Mesendoderm (in vitro differentiated cells): ENCODE results near the gene ACER1.

ENCODE experiments used
- DNase-seq: peaks from one replicate; pipeline ENCODE4 v3.0.0; 2013
- H2AK5ac ChIP-seq: 2 replicates; pipeline ENCODE4 v1.6.1; 2013; ENCODE audit warnings: low read length, inconsistent platforms
- H2BK120ac ChIP-seq: 2 replicates; pipeline ENCODE4 v1.6.1; 2013; ENCODE audit warnings: low read depth, mild to moderate bottlenecking, low read length, moderate library complexity, mixed read lengths
- H2BK15ac ChIP-seq: replicated peaks from 2 replicates; pipeline ENCODE4 v1.6.1; 2013; ENCODE audit warnings: low read depth, mild to moderate bottlenecking, moderate library complexity
- H2BK5ac ChIP-seq: 2 replicates; pipeline ENCODE4 v1.6.1; 2013; ENCODE audit warnings: low read length, inconsistent platforms
- H3K18ac ChIP-seq: 2 replicates; pipeline ENCODE4 v1.6.1; 2013; ENCODE audit warnings: mild to moderate bottlenecking, low read length, mixed read lengths
- H3K23ac ChIP-seq: one replicate; pipeline ENCODE4 v1.6.1; 2013; ENCODE audit warnings: low read length
- H3K27ac ChIP-seq: 2 replicates; pipeline ENCODE4 v1.5.1; 2013; ENCODE audit warnings: low read depth, mild to moderate bottlenecking, inconsistent platforms, low read length, moderate library complexity
- H3K27me3 ChIP-seq: 2 replicates; pipeline ENCODE4 v1.6.1; 2013; ENCODE audit warnings: low read length, control low read depth, mild to moderate bottlenecking, inconsistent platforms; ENCODE audit not compliant: insufficient read depth, poor library complexity
- H3K36me3 ChIP-seq: 2 replicates; pipeline ENCODE4 v1.6.1; 2013; ENCODE audit warnings: low read length, inconsistent platforms; ENCODE audit not compliant: control insufficient read depth, insufficient read depth
- H3K4ac ChIP-seq: one replicate; pipeline ENCODE4 v1.6.1; 2013; ENCODE audit warnings: low read depth, mild to moderate bottlenecking, low read length, moderate library complexity
- H3K4me1 ChIP-seq: 2 replicates; pipeline ENCODE4 v1.6.1; 2013; ENCODE audit warnings: low read depth, low read length, inconsistent platforms; ENCODE audit not compliant: control insufficient read depth
- H3K4me2 ChIP-seq: 2 replicates; pipeline ENCODE4 v1.6.1; 2013; ENCODE audit warnings: low read length
- H3K4me3 ChIP-seq: 2 replicates; pipeline ENCODE4 v1.5.1; 2013; ENCODE audit warnings: mild to moderate bottlenecking, low read length
- H3K56ac ChIP-seq: one replicate; pipeline ENCODE4 v1.6.1; 2013; ENCODE audit warnings: low read length
- H3K79me1 ChIP-seq: 2 replicates; pipeline ENCODE4 v1.6.1; 2013; ENCODE audit warnings: low read length, inconsistent platforms
- H3K79me2 ChIP-seq: 2 replicates; pipeline ENCODE4 v1.6.1; 2013; ENCODE audit warnings: mild to moderate bottlenecking, low read length; ENCODE audit not compliant: control insufficient read depth, insufficient read depth
- H3K9ac ChIP-seq: 2 replicates; pipeline ENCODE4 v1.6.1; 2013; ENCODE audit warnings: low read length, inconsistent platforms
- H4K5ac ChIP-seq: one replicate; pipeline ENCODE4 v1.6.1; 2013; ENCODE audit warnings: low read length
- H4K8ac ChIP-seq: one replicate; pipeline ENCODE4 v1.6.1; 2013; ENCODE audit warnings: low read depth, mild to moderate bottlenecking, control low read depth, low read length, moderate library complexity
- WGBS: extraction: QIAGEN DNeasy Blood & Tissue Kit; methylation state at CpG from one replicate; pipeline ENCODE4 v1.1.7; 2013; ENCODE audit warnings: low lambda C conversion rate, missing lambda C conversion rate; ENCODE audit not compliant: insufficient coverage; ENCODE audit errors: extremely low coverage; 5-methylcytosine and 5-hydroxymethylcytosine counted together

The ACER1 gene

DNA sequence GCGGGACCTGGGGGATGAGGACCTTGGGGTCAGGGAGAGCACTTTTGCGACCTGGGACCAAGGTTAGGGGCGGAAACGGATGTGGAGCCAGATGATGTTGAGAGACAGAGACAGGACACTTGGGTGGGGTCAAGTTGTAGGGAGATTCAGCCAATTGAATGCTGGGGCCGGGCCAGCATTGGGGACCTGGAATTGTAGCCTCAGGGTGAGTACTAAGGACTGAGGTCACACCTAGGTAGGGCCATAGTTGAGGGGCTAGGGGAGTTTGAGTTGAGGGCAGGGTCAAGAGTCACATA, 40.3 kb upstream of the ACER1 start:
- Histone ChIP-seq H3K79me2 (no peaks in the 10 kb centered on the region), H2AK5ac (no peak overlapping the region), H4K5ac (no peak overlapping the region), H2BK120ac (no peak overlapping the region), H3K18ac (no peak overlapping the region), H2BK15ac (no peak overlapping the region), H3K4me2 (peak overlapping the region; percentile 42), H3K4ac (no peak overlapping the region), H3K4me3 (no peak overlapping the region), H3K4me1 (peaks cover 4% of the 10 kb centered on the region), H3K56ac (peak overlapping the region; percentile 84), H2BK5ac (peak overlapping the region; percentile 70), H3K36me3 (no peaks in the 10 kb centered on the region), H4K8ac (no peak overlapping the region), H3K9ac (peak overlapping the region; percentile 68), H3K23ac (no peak overlapping the region), H3K79me1 (no peaks in the 10 kb centered on the region), H3K27me3 (no peaks in the 10 kb centered on the region), H3K27ac (peak overlapping the region; percentile 48)
- no peak for DNase-seq
- WGBS = no CpG with 5 or more reads among the region's 5 CpGs

DNA sequence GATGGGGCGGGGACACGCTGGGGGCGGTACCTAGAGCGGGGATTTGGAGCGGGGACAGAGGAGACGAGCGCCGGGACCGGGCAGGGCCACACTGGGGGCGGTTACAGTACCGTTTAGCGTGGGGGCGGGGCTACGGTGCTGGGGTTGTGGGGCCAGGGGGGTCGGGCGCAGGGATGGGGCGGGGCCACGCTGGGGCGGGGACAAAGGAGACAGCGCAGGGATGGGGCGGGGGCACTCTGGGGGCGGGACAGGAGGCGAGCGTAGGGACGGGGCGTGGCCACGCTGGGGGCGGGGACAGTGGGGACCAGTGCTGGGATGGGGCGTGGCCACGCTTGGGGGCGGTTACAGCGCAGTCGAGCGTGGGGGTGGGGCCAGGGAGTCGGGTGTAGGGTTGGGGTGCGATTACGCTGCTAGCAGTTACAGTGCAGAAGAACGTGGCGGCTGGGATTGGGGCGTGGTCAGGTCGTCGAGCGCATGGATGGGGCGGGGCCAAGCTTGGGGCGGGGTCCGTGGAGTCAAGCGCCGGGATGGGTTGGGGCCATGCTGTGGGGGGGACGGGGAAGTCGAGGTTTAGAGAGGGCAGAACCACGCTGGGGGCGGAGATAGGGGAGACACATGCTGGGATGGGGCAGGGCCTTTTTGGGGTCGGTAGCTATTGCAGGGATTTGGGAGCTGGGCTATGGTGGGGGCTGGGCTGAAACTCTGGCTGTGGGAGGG, 39.8 kb upstream of the ACER1 start:
- Histone ChIP-seq H3K4me3 (peak overlapping the region; percentile 95), H3K79me1 (no peaks in the 10 kb centered on the region), H3K23ac (no peak overlapping the region), H3K4me2 (peak overlapping the region; percentile 42), H3K27me3 (no peaks in the 10 kb centered on the region), H3K9ac (peak overlapping the region; percentile 98), H3K4me1 (peaks cover 4% of the 10 kb centered on the region), H3K4ac (no peak overlapping the region), H3K27ac (peak overlapping the region; percentile 91), H3K79me2 (no peaks in the 10 kb centered on the region), H2AK5ac (no peak overlapping the region), H2BK120ac (no peak overlapping the region), H4K8ac (no peak overlapping the region), H3K56ac (peak overlapping the region; percentile 99), H2BK5ac (no peak overlapping the region), H3K36me3 (no peaks in the 10 kb centered on the region), H2BK15ac (no peak overlapping the region), H4K5ac (no peak overlapping the region), H3K18ac (peak overlapping the region; percentile 25)
- DNase-seq = peak; percentile 98
- no CpG with 5 or more reads among the region's 53 CpGs for WGBS

DNA sequence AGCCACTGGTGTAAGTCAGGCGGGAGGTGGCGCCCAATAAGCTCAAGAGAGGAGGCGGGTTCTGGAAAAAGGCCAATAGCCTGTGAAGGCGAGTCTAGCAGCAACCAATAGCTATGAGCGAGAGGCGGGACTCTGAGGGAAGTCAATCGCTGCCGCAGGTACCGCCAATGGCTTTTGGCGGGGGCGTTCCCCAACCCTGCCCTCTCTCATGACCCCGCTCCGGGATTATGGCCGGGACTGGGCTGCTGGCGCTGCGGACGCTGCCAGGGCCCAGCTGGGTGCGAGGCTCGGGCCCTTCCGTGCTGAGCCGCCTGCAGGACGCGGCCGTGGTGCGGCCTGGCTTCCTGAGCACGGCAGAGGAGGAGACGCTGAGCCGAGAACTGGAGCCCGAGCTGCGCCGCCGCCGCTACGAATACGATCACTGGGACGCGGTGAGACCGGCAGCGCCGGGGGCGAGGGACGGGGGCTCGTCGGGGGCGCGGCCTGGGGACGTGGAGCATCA, 39.2 kb upstream of the ACER1 start, which contains the start of gene ALKBH7:
Gene ALKBH7, plus strand, starts transcription at position 201 of the 502 bp plus-strand sequence. Its CDS starts 27 bp downstream, at position 228.
- Histone ChIP-seq H3K4me1 (peaks cover 4% of the 10 kb centered on the region), H2BK5ac (peak within 1 kb of the TSS; percentile 91), H3K27me3 (no peaks in the 10 kb centered on the region), H3K36me3 (no peaks in the 10 kb centered on the region), H3K4ac (no peak within 1 kb of the TSS), H4K5ac (no peak within 1 kb of the TSS), H3K23ac (no peak within 1 kb of the TSS), H2BK120ac (no peak within 1 kb of the TSS), H3K4me3 (peak within 1 kb of the TSS; percentile 95), H4K8ac (no peak within 1 kb of the TSS), H3K79me2 (no peaks in the 10 kb centered on the region), H3K4me2 (peak within 1 kb of the TSS; percentile 75), H3K79me1 (no peaks in the 10 kb centered on the region), H3K56ac (peak within 1 kb of the TSS; percentile 99), H3K18ac (peak within 1 kb of the TSS; percentile 25), H3K27ac (peak within 1 kb of the TSS; percentile 91), H3K9ac (peak within 1 kb of the TSS; percentile 98), H2BK15ac (no peak within 1 kb of the TSS), H2AK5ac (no peak within 1 kb of the TSS)
- peak; percentile 100 for DNase-seq
- no CpG with 5 or more reads among the region's 47 CpGs for WGBS

DNA sequence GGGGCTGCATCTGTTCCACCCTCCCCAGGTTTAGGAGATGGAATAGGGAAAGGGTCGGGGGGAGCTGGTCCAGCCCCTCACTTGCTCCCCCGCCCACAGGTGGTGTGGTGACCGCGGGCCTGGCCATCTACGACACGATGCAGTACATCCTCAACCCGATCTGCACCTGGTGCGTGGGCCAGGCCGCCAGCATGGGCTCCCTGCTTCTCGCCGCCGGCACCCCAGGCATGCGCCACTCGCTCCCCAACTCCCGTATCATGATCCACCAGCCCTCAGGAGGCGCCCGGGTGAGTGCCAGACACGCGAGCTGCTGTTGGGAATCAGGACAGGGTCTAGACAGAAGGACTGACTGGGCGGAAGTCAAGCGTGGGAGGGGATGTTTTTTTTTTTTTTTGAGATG, 30.9 kb upstream of the ACER1 start:
- DNase-seq = no peak
- Histone ChIP-seq H3K4me1 (no peaks in the 10 kb centered on the region), H2BK5ac (no peak overlapping the region), H3K27ac (no peak overlapping the region), H2BK15ac (no peak overlapping the region), H3K18ac (no peak overlapping the region), H2BK120ac (no peak overlapping the region), H3K9ac (no peak overlapping the region), H3K27me3 (no peaks in the 10 kb centered on the region), H3K23ac (no peak overlapping the region), H3K4me3 (no peak overlapping the region), H4K5ac (no peak overlapping the region), H2AK5ac (no peak overlapping the region), H3K4me2 (no peak overlapping the region), H3K79me1 (no peaks in the 10 kb centered on the region), H3K4ac (no peak overlapping the region), H3K56ac (no peak overlapping the region), H3K36me3 (peaks cover 2% of the 10 kb centered on the region), H4K8ac (no peak overlapping the region), H3K79me2 (no peaks in the 10 kb centered on the region)
- WGBS = no CpG with 5 or more reads among the region's 21 CpGs

DNA sequence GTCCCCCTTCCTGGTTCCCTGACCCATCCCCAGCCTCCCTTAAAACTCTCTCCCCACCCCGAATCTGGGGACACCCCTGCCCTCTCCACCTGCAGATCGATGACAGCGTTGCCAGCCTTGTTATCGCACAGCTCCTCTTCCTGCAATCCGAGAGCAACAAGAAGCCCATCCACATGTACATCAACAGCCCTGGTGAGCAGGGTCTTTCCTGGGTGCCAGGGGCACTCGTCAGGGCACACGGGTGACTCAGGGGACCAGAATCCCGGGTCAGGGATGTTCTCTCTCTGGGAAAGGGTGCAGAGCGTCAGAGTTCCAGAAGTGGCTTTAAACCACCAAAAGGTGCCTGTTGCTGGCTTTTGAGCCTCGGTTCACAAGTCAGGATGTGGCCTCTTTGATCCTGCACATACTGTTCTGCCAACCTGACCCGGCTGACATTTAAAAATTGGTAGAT, 29.0 kb upstream of the ACER1 start:
- Histone ChIP-seq H3K27ac (no peak overlapping the region), H2BK15ac (no peak overlapping the region), H2BK5ac (no peak overlapping the region), H3K18ac (peak overlapping the region; percentile 75), H3K56ac (peak overlapping the region; percentile 96), H3K4me1 (no peaks in the 10 kb centered on the region), H4K8ac (no peak overlapping the region), H3K36me3 (peaks cover 2% of the 10 kb centered on the region), H4K5ac (no peak overlapping the region), H3K4me2 (peak overlapping the region; percentile 74), H2AK5ac (no peak overlapping the region), H3K27me3 (no peaks in the 10 kb centered on the region), H3K4ac (peak overlapping the region; percentile 71), H3K79me2 (no peaks in the 10 kb centered on the region), H2BK120ac (no peak overlapping the region), H3K23ac (no peak overlapping the region), H3K4me3 (peak overlapping the region; percentile 66), H3K79me1 (no peaks in the 10 kb centered on the region), H3K9ac (peak overlapping the region; percentile 89)
- no CpG with 5 or more reads among the region's 11 CpGs for WGBS
- no peak for DNase-seq

DNA sequence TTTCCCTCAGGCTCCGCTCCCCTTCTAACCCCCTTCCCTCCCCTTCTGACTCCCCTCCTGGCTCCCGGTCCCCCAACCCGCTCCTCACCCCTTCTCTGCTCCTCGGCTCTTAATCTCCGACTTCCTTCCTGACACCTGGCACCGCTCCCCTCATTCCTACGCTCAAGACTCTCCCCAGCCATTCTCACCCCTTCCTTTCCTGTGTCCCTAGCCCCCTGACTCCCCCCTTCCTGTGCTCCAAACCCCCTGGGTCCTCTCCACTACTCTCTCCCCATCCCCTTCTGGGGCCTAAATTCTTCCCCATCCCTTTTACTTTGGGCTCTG, 28.6 kb upstream of the ACER1 start:
- Histone ChIP-seq H3K4me3 (peak overlapping the region; percentile 66), H3K79me1 (no peaks in the 10 kb centered on the region), H2AK5ac (no peak overlapping the region), H4K5ac (no peak overlapping the region), H3K27ac (no peak overlapping the region), H2BK120ac (no peak overlapping the region), H3K4ac (peak overlapping the region; percentile 71), H3K4me2 (peak overlapping the region; percentile 74), H3K18ac (peak overlapping the region; percentile 75), H3K36me3 (peaks cover 2% of the 10 kb centered on the region), H3K23ac (peak overlapping the region; percentile 72), H3K56ac (peak overlapping the region; percentile 96), H3K79me2 (no peaks in the 10 kb centered on the region), H3K9ac (peak overlapping the region; percentile 89), H2BK15ac (no peak overlapping the region), H3K4me1 (no peaks in the 10 kb centered on the region), H4K8ac (no peak overlapping the region), H2BK5ac (no peak overlapping the region), H3K27me3 (no peaks in the 10 kb centered on the region)
- no CpG with 5 or more reads among the region's 7 CpGs for WGBS
- DNase-seq = no peak
